HEK293T (cell line): ENCODE measurements around the gene KRTAP9-3.

Experiments used
- ARNT ChIP-seq: fragments of 450-650 bp; IDR thresholded peaks from 2 replicates; pipeline ENCODE4 v1.6.1; 2017; ENCODE audit warnings: mild to moderate bottlenecking
- BHLHE40 ChIP-seq: fragments of 450-650 bp; IDR thresholded peaks from 2 replicates; pipeline ENCODE4 v1.6.1; 2016; ENCODE audit warnings: mild to moderate bottlenecking, moderate library complexity, borderline replicate concordance
- ELF4 ChIP-seq: fragments of 450-650 bp; IDR thresholded peaks from 2 replicates; pipeline ENCODE4 v1.6.1; 2017; ENCODE audit warnings: antibody characterized with exemption
- FOXA1 ChIP-seq: fragments of 450-650 bp; IDR thresholded peaks from 2 replicates; pipeline ENCODE4 v1.6.1; 2016; ENCODE audit warnings: mild to moderate bottlenecking
- FOXK2 ChIP-seq: fragments of 450-650 bp; IDR thresholded peaks from 2 replicates; pipeline ENCODE4 v1.6.1; 2016; ENCODE audit warnings: mild to moderate bottlenecking
- FOXM1 ChIP-seq: fragments of 450-650 bp; IDR thresholded peaks from 2 replicates; pipeline ENCODE4 v1.6.1; 2017; ENCODE audit warnings: mild to moderate bottlenecking, borderline replicate concordance
- LEF1 ChIP-seq: fragments of 450-650 bp; IDR thresholded peaks from 2 replicates; pipeline ENCODE4 v1.6.1; 2017; ENCODE audit warnings: mild to moderate bottlenecking, borderline replicate concordance
- NFRKB ChIP-seq: fragments of 450-650 bp; IDR thresholded peaks from 2 replicates; pipeline ENCODE4 v1.6.1; 2016; ENCODE audit warnings: mild to moderate bottlenecking, moderate library complexity
- PKNOX1 ChIP-seq: fragments of 450-650 bp; IDR thresholded peaks from 2 replicates; pipeline ENCODE4 v1.6.1; 2016
- SP1 ChIP-seq: fragments of 450-650 bp; IDR thresholded peaks from 2 replicates; pipeline ENCODE4 v1.6.1; 2017
- SUZ12 ChIP-seq: fragments of 450-650 bp; IDR thresholded peaks from 2 replicates; pipeline ENCODE4 v1.6.1; 2016; ENCODE audit warnings: mild to moderate bottlenecking
- TARDBP ChIP-seq: fragments of 450-650 bp; IDR thresholded peaks from 2 replicates; pipeline ENCODE4 v1.6.1; 2016
- ZNF384 ChIP-seq: fragments of 450-650 bp; IDR thresholded peaks from 2 replicates; pipeline ENCODE4 v1.6.1; 2016

- TF ChIP-seq ZNF384 (no peak), SUZ12 (no peak), FOXA1 (no peak), TARDBP (no peak), NFRKB (no peak), SP1 (no peak), FOXK2 (no peak), ELF4 (no peak), FOXM1 (no peak), PKNOX1 (no peak), BHLHE40 (no peak), LEF1 (no peak), ARNT (no peak)
Measured at GRCh38 chr17:41215681-41216080, 16.6 kb upstream of the KRTAP9-3 start.
